ENCODE results near the gene TBL3.

GRCh38 chr16:1940273-1941161 lies 31.3 kb upstream of the TBL3 start:
- TF ChIP-seq ZNF830 (tag by site-specific recombination; IDR thresholded peaks at IDR 0.05; ENCODE audit: low read depth) (no peak), KLF16 (tag by site-specific recombination; IDR thresholded peaks at IDR 0.05) (no peak), TCF7L2 (IDR thresholded peaks at IDR 0.05; ENCODE audit: borderline replicate concordance, low read depth, low read length) (no peak), PATZ1 (tag by site-specific recombination; IDR thresholded peaks at IDR 0.05) (no peak), REST (tag by site-specific recombination; IDR thresholded peaks at IDR 0.05) (no peak), CTCF (tag by site-specific recombination; IDR thresholded peaks at IDR 0.05) (no peak)

All from HEK293 (cell line).